Mesenteric fat pad (tissue), 1 donor: ENCODE results near the gene RUBCN. TPM values are rescaled to one million over a fixed set of nuclear protein-coding genes. Genes with fewer than 3 reads are reported as not detected.

ENCODE experiments used
- total RNA-seq: library from RNA; stranded (reverse); fragmentation: NEBNext Ultra II Directional; extraction: Animal tissue kit (Norgen Biotek cat#: 25700); gene quantifications from one replicate; pipeline ENCODE4 v1.2.1, GENCODE V29; 2021
- donor health status: DM: yes; HTN: yes; CAD: no.

RUBCN gene
- total RNA-seq, 1 donor from 2014 or later, result 24.3 TPM

Other genes starting within 250 kb of the RUBCN start
- gene BDH1, start 180.9 kb downstream of the RUBCN start, total RNA-seq, result 4.6 TPM
- gene FYTTD1, start 13.0 kb upstream of the RUBCN start, total RNA-seq, result 66.3 TPM
- 48.0 TPM for gene LRCH3, start 54.4 kb upstream of the RUBCN start, total RNA-seq
- gene RPL35A, start 213.3 kb upstream of the RUBCN start, total RNA-seq, result 680 TPM
- 4.4 TPM for gene LMLN, start 223.3 kb upstream of the RUBCN start, total RNA-seq